Fibroblast of lung (primary cell): ENCODE results near the gene BCL10. TPM values are rescaled to one million over a fixed set of nuclear protein-coding genes. Genes with fewer than 3 reads are reported as not detected.
A peak's percentile ranks its signal among the peaks of the same experiment; 100 is the strongest.

Source experiments
- DNase-seq, 2 donors: peaks; one replicate each; pipeline versions ENCODE4 v3.0.0 to v3.0.0-alpha.2; 2010; ENCODE audit warnings: low read depth in 2 of 2
- H2AFZ ChIP-seq: 2 replicates; pipeline ENCODE4 v1.5.1; 2012; ENCODE audit warnings: low read length, control low read depth, inconsistent platforms
- H3K27ac ChIP-seq: 2 replicates; pipeline ENCODE4 v1.5.1; 2011; ENCODE audit warnings: low read length, control low read depth; ENCODE audit not compliant: insufficient read depth
- H3K27me3 ChIP-seq: 2 replicates; pipeline ENCODE4 v1.5.1; 2011; ENCODE audit warnings: mild to moderate bottlenecking, low read length; ENCODE audit not compliant: control insufficient read depth, insufficient read depth
- H3K36me3 ChIP-seq: 2 replicates; pipeline ENCODE4 v1.5.1; 2011; ENCODE audit warnings: low read length; ENCODE audit not compliant: control insufficient read depth, insufficient read depth
- H3K4me1 ChIP-seq: 2 replicates; pipeline ENCODE4 v1.5.1; 2011; ENCODE audit warnings: low read length; ENCODE audit not compliant: control insufficient read depth, insufficient read depth; ENCODE audit errors: extremely low read depth
- H3K4me2 ChIP-seq: 2 replicates; pipeline ENCODE4 v1.5.1; 2011; ENCODE audit warnings: low read length, control low read depth; ENCODE audit not compliant: insufficient read depth; ENCODE audit errors: extremely low read depth
- H3K4me3 ChIP-seq, 4 experiments: fragments of 200-600 bp in 1 of 4; sonication (generic) in 1 of 4; replicated peaks in 1 of 4; 2 replicates each; pipeline ENCODE4 v1.5.1; 2011 to 2016; ENCODE audit warnings: low read length in 4 of 4, low read depth in 3 of 4, mild to moderate bottlenecking in 3 of 4, control low read depth in 2 of 4, inconsistent platforms in 1 of 4, mixed read lengths in 1 of 4; ENCODE audit not compliant: insufficient read depth in 1 of 4; ENCODE audit errors: control extremely low read depth in 1 of 4
- H3K79me2 ChIP-seq: 2 replicates; pipeline ENCODE4 v1.5.1; 2012; ENCODE audit warnings: mild to moderate bottlenecking, low read length, inconsistent platforms; ENCODE audit not compliant: control insufficient read depth, insufficient read depth
- H3K9ac ChIP-seq: 2 replicates; pipeline ENCODE4 v1.5.1; 2011; ENCODE audit warnings: mild to moderate bottlenecking, low read length, control low read depth; ENCODE audit not compliant: insufficient read depth
- H3K9me3 ChIP-seq: 2 replicates; pipeline ENCODE4 v1.5.1; 2012; ENCODE audit warnings: low read depth, low read length; ENCODE audit not compliant: control insufficient read depth, insufficient read depth
- H4K20me1 ChIP-seq: 2 replicates; pipeline ENCODE4 v1.5.1; 2011; ENCODE audit warnings: low read length; ENCODE audit not compliant: control insufficient read depth, insufficient read depth; ENCODE audit errors: extremely low read depth
- EZH2 ChIP-seq: IDR thresholded peaks from 2 replicates; pipeline ENCODE4 v1.5.1; 2012; ENCODE audit warnings: low read length, control low read depth, mild to moderate bottlenecking; ENCODE audit errors: missing control alignments
- polyA plus RNA-seq, 2 donors: library from polyadenylated mRNA; depleted of rRNA in 1 of 2; stranded (reverse) in 1 of 2; unstranded in 1 of 2; fragments of >200 nt; gene quantifications; 2 replicates each; pipeline ENCODE4 v1.2.1, GENCODE V29; 2011 to 2012; ENCODE audit warnings: missing spikeins in 1 of 2
- total RNA-seq: library from RNA; depleted of rRNA; stranded (reverse); fragments of >200 nt; gene quantifications from 2 replicates; pipeline ENCODE4 v1.2.1, GENCODE V29; 2014
- TF ChIP-seq, protein P1 (sequence below), 2 donors: IDR thresholded peaks in 1 of 2; conservative IDR thresholded peaks in 1 of 2; 1 replicate in 1 of 2; 2 replicates in 1 of 2; pipeline ENCODE4 v1.5.1; 2011 to 2012; ENCODE audit warnings: low read length in 2 of 2, control low read depth in 1 of 2, inconsistent platforms in 1 of 2, low read depth in 1 of 2, mild to moderate bottlenecking in 1 of 2

The BCL10 gene
- total and polyA plus RNA-seq, 2 donors (not counting 1 experiment from before 2014, with no cell fraction given), result 18.8 to 30.2 TPM

- H3K4me2 ChIP-seq, result no peak overlapping the region
- no peaks in the 10 kb centered on the region for H3K36me3 ChIP-seq
- no peak overlapping the region for H2AFZ ChIP-seq
- TF ChIP-seq, protein P1, sequence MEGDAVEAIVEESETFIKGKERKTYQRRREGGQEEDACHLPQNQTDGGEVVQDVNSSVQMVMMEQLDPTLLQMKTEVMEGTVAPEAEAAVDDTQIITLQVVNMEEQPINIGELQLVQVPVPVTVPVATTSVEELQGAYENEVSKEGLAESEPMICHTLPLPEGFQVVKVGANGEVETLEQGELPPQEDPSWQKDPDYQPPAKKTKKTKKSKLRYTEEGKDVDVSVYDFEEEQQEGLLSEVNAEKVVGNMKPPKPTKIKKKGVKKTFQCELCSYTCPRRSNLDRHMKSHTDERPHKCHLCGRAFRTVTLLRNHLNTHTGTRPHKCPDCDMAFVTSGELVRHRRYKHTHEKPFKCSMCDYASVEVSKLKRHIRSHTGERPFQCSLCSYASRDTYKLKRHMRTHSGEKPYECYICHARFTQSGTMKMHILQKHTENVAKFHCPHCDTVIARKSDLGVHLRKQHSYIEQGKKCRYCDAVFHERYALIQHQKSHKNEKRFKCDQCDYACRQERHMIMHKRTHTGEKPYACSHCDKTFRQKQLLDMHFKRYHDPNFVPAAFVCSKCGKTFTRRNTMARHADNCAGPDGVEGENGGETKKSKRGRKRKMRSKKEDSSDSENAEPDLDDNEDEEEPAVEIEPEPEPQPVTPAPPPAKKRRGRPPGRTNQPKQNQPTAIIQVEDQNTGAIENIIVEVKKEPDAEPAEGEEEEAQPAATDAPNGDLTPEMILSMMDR (conservative IDR thresholded peaks at IDR 0.05 in 1 of 2, IDR thresholded peaks at IDR 0.05 in 1 of 2; ENCODE audit: low read depth in 1 of 2, low read length in 2 of 2), result no peak
- TF ChIP-seq EZH2, result no peak
- peaks cover 40% of the 10 kb centered on the region for H3K4me1 ChIP-seq
- no peaks in the 10 kb centered on the region for H3K9me3 ChIP-seq
- H3K4me3 ChIP-seq, result no peak overlapping the region
- no peak overlapping the region for H3K27ac ChIP-seq
- no peak overlapping the region for H3K9ac ChIP-seq
- H4K20me1 ChIP-seq, result no peaks in the 10 kb centered on the region
- DNase-seq, result peak; percentile 38 to 83
- no peaks in the 10 kb centered on the region for H3K79me2 ChIP-seq
- H3K27me3 ChIP-seq, result no peaks in the 10 kb centered on the region
Observed at GRCh38 chr1:85295006-85295431, 18.6 kb upstream of the BCL10 start.

DNA sequence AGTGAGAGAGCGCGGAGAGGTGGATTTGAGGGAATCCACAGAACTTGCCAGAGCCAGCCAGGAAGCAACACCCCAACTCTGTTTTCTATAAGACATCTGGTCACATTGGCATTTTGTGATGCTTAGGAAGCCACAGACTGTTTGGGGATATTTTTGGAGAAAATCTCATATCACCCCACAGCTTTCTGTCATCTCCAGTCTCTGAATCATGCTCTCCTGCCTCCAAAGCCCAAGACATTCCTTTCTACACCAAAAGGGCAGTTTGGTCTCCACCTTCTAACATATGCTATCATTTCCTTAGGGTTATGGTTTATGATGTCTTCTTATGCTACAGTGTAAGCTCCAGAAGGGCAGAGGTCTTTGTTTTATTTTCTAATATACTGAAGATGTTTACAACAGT lies 14.4 kb upstream of the BCL10 start:
- H3K9ac ChIP-seq, result no peak overlapping the region
- no peaks in the 10 kb centered on the region for H3K79me2 ChIP-seq
- H2AFZ ChIP-seq, result no peak overlapping the region
- H3K9me3 ChIP-seq, result no peaks in the 10 kb centered on the region
- no peaks in the 10 kb centered on the region for H3K36me3 ChIP-seq
- no peak overlapping the region for H3K4me2 ChIP-seq
- TF ChIP-seq, protein P1 (conservative IDR thresholded peaks at IDR 0.05 in 1 of 2, IDR thresholded peaks at IDR 0.05 in 1 of 2; ENCODE audit: low read depth in 1 of 2, low read length in 2 of 2), result no peak
- no peak for TF ChIP-seq EZH2
- peaks cover 28% of the 10 kb centered on the region for H3K4me1 ChIP-seq
- DNase-seq, result peak in 1 of 2 donors; percentile 66
- H3K27ac ChIP-seq, result no peak overlapping the region
- no peaks in the 10 kb centered on the region for H4K20me1 ChIP-seq
- H3K27me3 ChIP-seq, result no peaks in the 10 kb centered on the region
- no peak overlapping the region for H3K4me3 ChIP-seq

DNA sequence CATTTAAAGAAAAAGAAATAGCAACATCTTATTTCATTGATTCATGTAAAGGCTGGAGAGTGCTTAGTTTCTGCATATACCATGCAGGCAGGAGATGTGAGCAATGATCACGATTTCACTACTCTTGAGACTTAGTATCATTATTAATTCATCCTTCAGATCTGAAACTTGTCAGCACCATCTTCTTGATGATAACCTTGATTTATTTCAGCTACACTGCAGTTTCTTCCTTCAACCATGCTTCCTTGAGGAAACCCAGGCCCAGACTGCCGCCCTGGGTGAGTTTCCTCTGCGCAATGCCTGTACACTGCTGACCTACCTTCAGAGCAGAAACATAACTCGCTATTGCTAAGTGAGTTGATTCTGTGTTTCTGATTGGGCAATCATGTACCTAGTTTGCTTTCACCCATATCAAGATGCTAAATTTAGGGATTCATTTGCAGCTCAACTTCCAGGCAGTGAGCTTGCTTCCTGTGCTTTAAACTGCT lies 13.5 kb upstream of the BCL10 start:
- H3K4me1 ChIP-seq, result peaks cover 21% of the 10 kb centered on the region
- no peak overlapping the region for H3K9ac ChIP-seq
- H4K20me1 ChIP-seq, result no peaks in the 10 kb centered on the region
- peak overlapping the region; percentile 70 for H3K4me2 ChIP-seq
- H3K4me3 ChIP-seq, result no peak overlapping the region
- no peaks in the 10 kb centered on the region for H3K27me3 ChIP-seq
- no peaks in the 10 kb centered on the region for H3K36me3 ChIP-seq
- TF ChIP-seq, protein P1 (conservative IDR thresholded peaks at IDR 0.05 in 1 of 2, IDR thresholded peaks at IDR 0.05 in 1 of 2; ENCODE audit: low read depth in 1 of 2, low read length in 2 of 2), result no peak
- no peak for TF ChIP-seq EZH2
- peak overlapping the region; percentile 41 for H3K27ac ChIP-seq
- H2AFZ ChIP-seq, result no peak overlapping the region
- no peaks in the 10 kb centered on the region for H3K9me3 ChIP-seq
- H3K79me2 ChIP-seq, result no peaks in the 10 kb centered on the region
- no peak for DNase-seq
